ENCODE data around the gene MLF2. TPM values are rescaled to one million over a fixed set of nuclear protein-coding genes. Genes with fewer than 3 reads are reported as not detected.
"Not testable (repeated sequence)": the region's sequence is repeated elsewhere in the genome, so short reads cannot be mapped to it uniquely, and the experiment has no call there.

The MLF2 gene
- total RNA-seq, 2 donors from 2014 or later: 122 to 134 TPM

- Mint-ChIP-seq H3K4me1 (ENCODE audit: low read depth) (peaks cover 18% of the 10 kb centered on the region), H3K9me3 (no peaks in the 10 kb centered on the region), H3K27me3 (ENCODE audit: low read depth) (no peaks in the 10 kb centered on the region), H3K4me3 (no peak overlapping the region), H3K27ac (no peak overlapping the region), H3K36me3 (ENCODE audit: insufficient read depth in 2 of 2) (peaks cover 0 to 8% of the 10 kb centered on the region in 2 donors)
- ATAC-seq (replicated peaks in 1 of 2) (no peak), DNase-seq (no peak)
These were observed 23.8 kb downstream of the MLF2 start for GRCh38 chr12:6729186-6729585.

DNA sequence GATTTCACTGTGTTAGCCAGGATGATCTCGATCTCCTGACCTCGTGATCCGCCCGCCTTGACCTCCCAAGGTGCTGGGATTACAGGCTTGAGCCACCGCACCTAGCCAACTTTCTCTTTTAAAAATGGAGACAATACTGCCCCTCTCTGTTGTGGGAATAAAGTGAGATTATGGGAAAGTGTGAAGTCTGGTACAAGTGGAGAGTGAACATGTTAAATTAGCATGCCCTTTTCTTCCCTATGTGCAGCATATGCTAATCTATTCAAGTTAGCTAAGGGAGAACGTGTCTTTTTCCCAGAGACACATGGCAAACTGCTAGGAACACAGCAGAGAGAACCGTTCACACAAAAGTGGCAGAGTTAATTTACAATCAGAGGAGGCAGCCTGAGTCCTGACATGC lies 27.6 kb downstream of the MLF2 start:
- Mint-ChIP-seq H3K27ac (no peak overlapping the region), H3K27me3 (ENCODE audit: low read depth) (no peaks in the 10 kb centered on the region), H3K36me3 (ENCODE audit: insufficient read depth in 2 of 2) (peaks cover 1 to 8% of the 10 kb centered on the region in 2 donors), H3K9me3 (no peaks in the 10 kb centered on the region), H3K4me1 (ENCODE audit: low read depth) (peaks cover 30% of the 10 kb centered on the region), H3K4me3 (peak overlapping the region; percentile 59 to 98)
- DNase-seq (no peak), ATAC-seq (replicated peaks in 1 of 2) (no peak)

DNA sequence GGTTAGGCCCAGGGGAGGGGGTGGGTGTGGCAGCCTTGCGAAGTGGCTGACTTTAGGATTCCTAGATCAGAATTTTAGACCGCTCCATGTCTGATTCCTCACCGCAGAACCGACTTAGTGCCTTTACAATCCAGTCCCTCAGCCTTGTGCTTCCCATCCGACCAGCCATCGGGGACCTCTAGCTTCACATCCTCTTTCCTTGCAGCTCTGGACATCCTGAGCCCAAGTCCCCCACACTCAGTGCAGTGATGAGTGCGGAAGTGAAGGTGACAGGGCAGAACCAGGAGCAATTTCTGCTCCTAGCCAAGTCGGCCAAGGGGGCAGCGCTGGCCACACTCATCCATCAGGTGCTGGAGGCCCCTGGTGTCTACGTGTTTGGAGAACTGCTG lies 28.5 kb downstream of the MLF2 start:
- ATAC-seq (replicated peaks in 1 of 2) (peak; percentile 22 to 43), DNase-seq (peak; percentile 35 to 48)
- no peaks in the 10 kb centered on the region for H3K9me3 Mint-ChIP-seq
- no peaks in the 10 kb centered on the region for H3K27me3 Mint-ChIP-seq (ENCODE audit: low read depth)
- H3K27ac Mint-ChIP-seq: peak overlapping the region; percentile 96
- H3K36me3 Mint-ChIP-seq (ENCODE audit: insufficient read depth in 2 of 2): peaks cover 1 to 6% of the 10 kb centered on the region in 2 donors
- H3K4me3 Mint-ChIP-seq: peak overlapping the region; percentile 95 to 98
- peaks cover 30% of the 10 kb centered on the region for H3K4me1 Mint-ChIP-seq (ENCODE audit: low read depth)

DNA sequence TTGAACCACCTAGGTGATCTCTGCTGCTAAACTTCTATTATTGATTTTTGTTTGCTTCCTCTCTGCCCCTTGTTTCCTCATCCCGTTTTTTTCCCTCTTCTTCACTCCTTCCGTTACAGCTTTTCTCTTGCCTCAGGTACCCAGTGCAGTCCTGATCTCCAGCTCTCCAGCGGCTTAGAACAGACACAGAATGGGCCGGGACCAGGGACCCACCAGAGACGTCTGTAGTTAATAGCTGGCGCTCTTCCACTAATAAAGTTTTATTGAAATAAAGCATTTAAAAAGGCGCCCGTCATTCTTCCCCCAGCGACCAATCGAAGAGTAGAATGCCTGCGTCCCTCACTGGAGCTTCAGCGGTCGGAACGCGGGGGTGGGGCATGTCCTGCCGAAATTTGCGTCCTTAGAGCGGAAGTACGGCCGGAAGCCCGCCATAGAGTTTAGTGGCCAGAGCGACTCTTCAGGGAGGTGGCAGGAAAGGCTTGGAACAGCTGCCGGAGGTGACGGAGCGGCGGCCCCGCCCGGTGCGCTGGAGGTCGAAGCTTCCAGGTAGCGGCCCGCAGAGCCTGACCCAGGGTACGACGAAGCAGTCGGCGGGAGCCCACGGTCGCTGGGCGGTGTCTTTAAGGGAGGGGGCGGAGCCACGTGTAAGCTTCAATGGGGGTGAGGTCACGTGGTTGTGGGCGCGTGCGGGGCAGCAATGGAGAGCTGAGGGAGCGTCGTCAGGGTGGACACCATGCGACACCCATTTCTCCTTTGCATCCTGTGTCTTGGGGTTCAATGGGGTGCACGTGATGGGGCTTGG lies 29.1 kb downstream of the MLF2 start, which contains the start of gene COPS7A:
TSS of gene COPS7A (plus strand) at position 440 of the 802 bp plus-strand sequence. CDS start 611 bp downstream, outside the sequence.
- Mint-ChIP-seq H3K36me3 (ENCODE audit: insufficient read depth in 2 of 2) (peaks cover 1 to 6% of the 10 kb centered on the region in 2 donors), H3K27ac (peak within 1 kb of the TSS; percentile 96), H3K4me3 (peak within 1 kb of the TSS; percentile 95 to 98), H3K4me1 (ENCODE audit: low read depth) (peaks cover 30% of the 10 kb centered on the region), H3K9me3 (no peaks in the 10 kb centered on the region), H3K27me3 (ENCODE audit: low read depth) (no peaks in the 10 kb centered on the region)
- DNase-seq: peak; percentile 97 to 98
- ATAC-seq (replicated peaks in 1 of 2): peak; percentile 97

DNA sequence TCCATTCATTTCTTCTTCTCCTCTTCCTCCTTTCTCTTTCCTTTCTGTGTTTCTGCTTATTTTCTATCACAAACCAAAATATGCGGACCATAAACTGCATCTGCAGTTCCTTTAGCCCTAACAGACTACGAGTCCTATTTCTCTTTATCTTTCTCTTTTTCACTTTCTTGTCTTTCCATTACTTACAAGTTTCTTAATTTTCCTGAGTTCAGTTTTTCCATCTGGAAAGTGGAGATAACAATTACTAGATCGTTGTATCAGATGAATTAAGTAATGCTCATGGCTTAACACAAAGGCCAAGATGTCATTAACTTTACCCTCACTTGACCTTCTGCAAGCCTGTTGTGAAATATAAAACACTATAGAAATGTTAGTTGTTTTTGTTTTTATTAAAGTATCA lies 30.1 kb downstream of the MLF2 start:
- Mint-ChIP-seq H3K9me3 (no peaks in the 10 kb centered on the region), H3K36me3 (ENCODE audit: insufficient read depth in 2 of 2) (peaks cover 1 to 6% of the 10 kb centered on the region in 2 donors), H3K27me3 (ENCODE audit: low read depth) (no peaks in the 10 kb centered on the region), H3K4me3 (peak overlapping the region in 1 of 2 donors; percentile 10), H3K27ac (no peak overlapping the region), H3K4me1 (ENCODE audit: low read depth) (peaks cover 30% of the 10 kb centered on the region)
- DNase-seq (no peak), ATAC-seq (replicated peaks in 1 of 2) (no peak)

DNA sequence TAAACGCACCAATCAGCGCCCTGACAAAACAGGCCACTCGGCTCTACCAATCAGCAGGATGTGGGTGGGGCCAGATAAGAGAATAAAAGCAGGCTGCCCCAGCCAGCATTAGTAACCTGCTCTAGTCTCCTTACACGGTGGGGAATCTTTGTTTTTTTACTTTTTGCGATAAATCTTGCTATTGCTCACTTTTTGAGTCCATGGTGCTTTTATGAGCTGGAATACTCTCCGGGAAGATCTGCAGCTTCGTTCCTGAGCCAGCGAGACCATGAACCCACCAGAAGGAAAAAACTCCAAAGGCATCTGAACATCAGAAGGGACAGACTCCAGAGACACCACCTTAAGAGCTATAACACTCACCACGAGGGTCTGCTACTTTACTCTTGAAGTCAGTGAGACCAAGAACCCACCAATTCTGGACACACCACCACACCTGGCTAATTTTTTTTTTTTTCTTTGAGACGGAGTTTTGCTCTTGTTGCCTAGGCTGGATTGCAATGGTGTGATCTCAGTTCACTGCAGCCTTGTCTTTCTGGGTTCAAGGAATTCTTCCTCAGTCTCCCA lies 36.0 kb downstream of the MLF2 start:
- Mint-ChIP-seq H3K27me3 (ENCODE audit: low read depth) (no peaks in the 10 kb centered on the region), H3K36me3 (ENCODE audit: insufficient read depth in 2 of 2) (no peaks in the 10 kb centered on the region), H3K9me3 (no peaks in the 10 kb centered on the region), H3K27ac (no peak overlapping the region), H3K4me1 (ENCODE audit: low read depth) (peaks cover 5% of the 10 kb centered on the region), H3K4me3 (no peak overlapping the region)
- ATAC-seq (replicated peaks in 1 of 2): no peak
- DNase-seq: no peak

GRCh38 chr12:6716031-6716873 lies 36.7 kb downstream of the MLF2 start:
- H3K27ac Mint-ChIP-seq: not testable (repeated sequence)

GRCh38 chr12:6708960-6709394 lies 44.0 kb downstream of the MLF2 start:
- H3K4me3 Mint-ChIP-seq: peak overlapping the region; percentile 77 to 81
- peaks cover 10% of the 10 kb centered on the region for H3K4me1 Mint-ChIP-seq (ENCODE audit: low read depth)

More at GRCh38 chr12:6716031-6716873, 36.7 kb downstream of the MLF2 start:
- not testable (repeated sequence) for H3K4me1 Mint-ChIP-seq (ENCODE audit: low read depth); H3K9me3 Mint-ChIP-seq; ATAC-seq (replicated peaks in 1 of 2); H3K4me3 Mint-ChIP-seq; H3K27me3 Mint-ChIP-seq (ENCODE audit: low read depth); H3K36me3 Mint-ChIP-seq (ENCODE audit: insufficient read depth in 2 of 2); DNase-seq

DNA sequence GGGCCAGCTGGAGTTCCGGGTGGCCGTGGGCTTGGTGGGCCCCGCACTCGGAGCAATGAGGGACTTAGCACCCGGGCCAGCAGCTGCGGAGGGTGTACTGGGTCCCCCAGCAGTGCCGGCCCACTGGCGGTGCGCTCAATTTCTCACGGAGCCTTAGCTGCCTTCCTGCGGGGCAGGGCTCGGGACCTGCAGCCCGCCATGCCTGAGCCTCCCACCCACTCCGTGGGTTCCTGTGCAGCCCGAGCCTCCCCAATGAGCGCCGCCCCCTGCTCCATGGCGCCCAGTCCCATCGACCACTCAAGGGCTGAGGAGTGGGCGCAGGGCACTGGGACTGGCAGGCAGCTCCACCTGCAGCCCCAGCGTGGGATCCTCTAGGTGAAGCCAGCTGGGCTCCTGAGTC lies 44.6 kb downstream of the MLF2 start:
- DNase-seq; H3K27ac Mint-ChIP-seq; H3K36me3 Mint-ChIP-seq (ENCODE audit: insufficient read depth in 2 of 2); ATAC-seq (replicated peaks in 1 of 2); H3K9me3 Mint-ChIP-seq; H3K4me3 Mint-ChIP-seq: not testable (repeated sequence)
- Mint-ChIP-seq H3K4me1 (ENCODE audit: low read depth) (peaks cover 15% of the 10 kb centered on the region), H3K27me3 (ENCODE audit: low read depth) (peaks cover 29% of the 10 kb centered on the region)

More at GRCh38 chr12:6708960-6709394, 44.0 kb downstream of the MLF2 start:
- H3K27me3 Mint-ChIP-seq (ENCODE audit: low read depth): peaks cover 23% of the 10 kb centered on the region
- DNase-seq: peak; percentile 25 to 49
- no peaks in the 10 kb centered on the region for H3K36me3 Mint-ChIP-seq (ENCODE audit: insufficient read depth in 2 of 2)
- H3K9me3 Mint-ChIP-seq: no peaks in the 10 kb centered on the region
- peak overlapping the region; percentile 35 for H3K27ac Mint-ChIP-seq
- ATAC-seq (replicated peaks in 1 of 2): peak; percentile 32 to 69

DNA sequence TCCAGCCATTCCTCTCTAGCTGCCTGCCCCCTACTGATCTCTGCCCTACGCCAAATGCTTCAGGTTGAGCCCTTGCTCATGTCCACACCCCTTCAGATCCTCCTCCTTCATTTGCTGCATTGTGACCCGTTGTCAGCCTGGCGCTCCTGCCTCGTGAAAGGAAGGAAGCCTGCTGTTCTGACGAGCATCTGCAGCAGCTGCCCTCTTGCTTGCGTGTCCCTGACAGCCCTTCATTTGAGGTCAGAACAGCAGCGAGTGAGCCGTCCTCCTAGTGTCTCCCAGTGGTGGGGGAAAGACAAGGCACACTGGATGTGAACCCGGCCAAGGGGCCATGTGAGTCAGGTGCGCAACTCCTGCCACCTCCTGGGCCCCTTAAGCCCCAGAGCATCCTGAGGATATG lies 49.3 kb downstream of the MLF2 start:
- Mint-ChIP-seq H3K9me3 (no peaks in the 10 kb centered on the region), H3K4me3 (no peak overlapping the region), H3K27ac (no peak overlapping the region), H3K4me1 (ENCODE audit: low read depth) (peaks cover 34% of the 10 kb centered on the region), H3K27me3 (ENCODE audit: low read depth) (peaks cover 64% of the 10 kb centered on the region), H3K36me3 (ENCODE audit: insufficient read depth in 2 of 2) (peaks cover 3 to 7% of the 10 kb centered on the region in 2 donors)
- peak in 1 of 2 donors; percentile 8 for DNase-seq
- ATAC-seq (replicated peaks in 1 of 2): no peak

- H3K4me1 Mint-ChIP-seq (ENCODE audit: low read depth): peaks cover 32% of the 10 kb centered on the region
- no peak for ATAC-seq (replicated peaks in 1 of 2)
- peak overlapping the region; percentile 13 for H3K27ac Mint-ChIP-seq
- peak overlapping the region; percentile 82 to 84 for H3K4me3 Mint-ChIP-seq
- H3K9me3 Mint-ChIP-seq: no peaks in the 10 kb centered on the region
- DNase-seq: no peak
- peaks cover 71% of the 10 kb centered on the region for H3K27me3 Mint-ChIP-seq (ENCODE audit: low read depth)
- H3K36me3 Mint-ChIP-seq (ENCODE audit: insufficient read depth in 2 of 2): peaks cover 3 to 7% of the 10 kb centered on the region in 2 donors
These were observed 51.7 kb downstream of the MLF2 start for GRCh38 chr12:6701078-6701768.

DNA sequence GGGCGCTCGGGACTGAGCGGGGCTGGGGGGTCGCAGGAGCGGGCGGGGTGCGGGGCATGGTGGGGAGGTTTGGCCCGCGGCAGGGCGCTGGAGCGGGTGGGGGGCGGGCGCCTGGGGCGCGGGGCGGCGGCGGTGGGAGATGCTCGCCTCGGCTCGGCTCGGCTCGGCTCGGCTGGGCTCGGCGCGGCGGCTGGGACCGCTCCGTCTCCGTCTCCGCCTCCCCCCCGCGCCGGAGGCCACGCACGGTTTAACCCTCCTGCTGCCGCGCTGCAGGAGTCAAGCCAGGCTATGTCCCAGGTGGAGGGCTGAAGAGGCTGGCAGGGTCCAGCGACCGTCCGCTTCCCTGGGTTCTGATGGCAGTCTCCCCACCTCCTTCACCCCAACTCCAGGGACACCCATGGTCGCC lies 52.3 kb downstream of the MLF2 start, which contains the start of gene PIANP:
TSS of gene PIANP (minus strand) at position 170 of the 406 bp plus-strand sequence. CDS start 2,754 bp downstream, outside the sequence.
- H3K27me3 Mint-ChIP-seq (ENCODE audit: low read depth): peaks cover 71% of the 10 kb centered on the region
- ATAC-seq (replicated peaks in 1 of 2): peak; percentile 78 to 82
- peak within 1 kb of the TSS; percentile 82 to 84 for H3K4me3 Mint-ChIP-seq
- peaks cover 32% of the 10 kb centered on the region for H3K4me1 Mint-ChIP-seq (ENCODE audit: low read depth)
- H3K36me3 Mint-ChIP-seq (ENCODE audit: insufficient read depth in 2 of 2): peaks cover 3 to 7% of the 10 kb centered on the region in 2 donors
- no peaks in the 10 kb centered on the region for H3K9me3 Mint-ChIP-seq
- peak within 1 kb of the TSS; percentile 13 for H3K27ac Mint-ChIP-seq
- DNase-seq: peak; percentile 62 to 65
